HG03097 (cell line): Measurements from ENCODE around the gene RNF34.

Experiments used
- ATAC-seq: cut with Tn5 transposase; IDR thresholded peaks from one replicate; pipeline ENCODE4 v1.9.1; 2021; ENCODE audit not compliant: unreplicated experiment, low FRiP score

The RNF34 gene

GRCh38 chr12:121461048-121461447 lies 61.1 kb downstream of the RNF34 start:
- ATAC-seq, result no peak

DNA sequence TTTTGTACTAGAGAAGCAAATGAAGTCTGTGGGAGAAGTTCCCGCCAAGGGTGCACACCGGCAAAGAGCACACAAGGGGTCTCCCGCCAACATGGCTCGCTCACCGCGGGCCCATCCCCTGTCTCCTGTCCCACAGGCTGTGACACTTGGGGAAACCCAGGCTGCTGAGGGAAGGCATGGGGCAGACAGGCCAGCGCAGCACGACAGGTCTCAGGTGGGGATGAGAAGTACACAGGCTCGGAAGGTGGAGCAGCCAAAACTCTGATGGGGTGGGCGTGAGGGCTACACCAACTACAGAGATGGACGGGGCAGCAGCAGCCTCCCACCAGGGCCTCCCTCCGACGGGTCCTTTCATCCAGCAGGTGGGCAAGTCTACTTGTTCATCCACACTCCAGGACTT lies 64.4 kb downstream of the RNF34 start:
- ATAC-seq, result no peak

DNA sequence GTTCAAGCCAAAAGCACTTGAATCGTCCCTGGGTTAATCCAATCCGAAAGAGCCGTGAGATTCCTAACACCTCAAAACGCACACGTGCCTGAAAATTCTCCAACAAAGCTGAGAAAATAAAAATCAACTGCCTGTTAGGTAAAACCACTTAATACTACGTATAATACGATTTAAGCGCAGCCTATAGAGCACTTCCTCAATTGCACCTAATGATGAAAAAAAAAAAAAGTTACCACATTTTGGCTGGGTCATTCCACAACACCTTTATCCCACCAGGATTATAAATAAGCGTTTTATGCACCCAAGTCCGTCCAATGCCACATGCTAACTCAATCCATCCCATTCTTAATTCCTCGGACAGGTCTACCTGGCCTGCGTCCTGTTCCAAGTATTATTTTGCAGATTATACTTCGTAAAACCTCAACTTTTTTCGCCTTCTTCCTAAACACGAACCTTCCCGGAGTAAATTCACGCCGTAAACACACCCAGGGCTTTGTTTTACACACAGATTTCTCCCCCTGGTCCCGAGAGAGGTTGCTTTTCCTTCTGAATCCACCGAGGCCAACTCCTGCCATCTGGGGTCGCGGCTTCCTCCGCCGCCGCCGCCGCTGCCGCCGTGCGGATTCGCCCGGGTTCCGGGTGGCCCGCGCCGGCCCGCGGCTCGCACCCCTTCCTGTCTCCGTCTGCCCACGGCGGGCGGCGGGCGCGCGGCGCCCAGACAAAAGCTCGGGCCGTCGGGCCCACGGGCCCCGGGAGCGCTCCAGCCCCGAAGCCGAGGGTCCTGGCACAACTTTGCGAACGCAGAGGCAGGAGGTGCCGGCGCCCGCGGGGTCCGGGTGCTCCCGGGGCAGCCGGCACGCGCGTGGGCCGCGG lies 66.2 kb downstream of the RNF34 start:
- ATAC-seq, result peak; percentile 11

- peak; percentile 92 for ATAC-seq
Observed at GRCh38 chr12:121466794-121467637, 67.1 kb downstream of the RNF34 start.

DNA sequence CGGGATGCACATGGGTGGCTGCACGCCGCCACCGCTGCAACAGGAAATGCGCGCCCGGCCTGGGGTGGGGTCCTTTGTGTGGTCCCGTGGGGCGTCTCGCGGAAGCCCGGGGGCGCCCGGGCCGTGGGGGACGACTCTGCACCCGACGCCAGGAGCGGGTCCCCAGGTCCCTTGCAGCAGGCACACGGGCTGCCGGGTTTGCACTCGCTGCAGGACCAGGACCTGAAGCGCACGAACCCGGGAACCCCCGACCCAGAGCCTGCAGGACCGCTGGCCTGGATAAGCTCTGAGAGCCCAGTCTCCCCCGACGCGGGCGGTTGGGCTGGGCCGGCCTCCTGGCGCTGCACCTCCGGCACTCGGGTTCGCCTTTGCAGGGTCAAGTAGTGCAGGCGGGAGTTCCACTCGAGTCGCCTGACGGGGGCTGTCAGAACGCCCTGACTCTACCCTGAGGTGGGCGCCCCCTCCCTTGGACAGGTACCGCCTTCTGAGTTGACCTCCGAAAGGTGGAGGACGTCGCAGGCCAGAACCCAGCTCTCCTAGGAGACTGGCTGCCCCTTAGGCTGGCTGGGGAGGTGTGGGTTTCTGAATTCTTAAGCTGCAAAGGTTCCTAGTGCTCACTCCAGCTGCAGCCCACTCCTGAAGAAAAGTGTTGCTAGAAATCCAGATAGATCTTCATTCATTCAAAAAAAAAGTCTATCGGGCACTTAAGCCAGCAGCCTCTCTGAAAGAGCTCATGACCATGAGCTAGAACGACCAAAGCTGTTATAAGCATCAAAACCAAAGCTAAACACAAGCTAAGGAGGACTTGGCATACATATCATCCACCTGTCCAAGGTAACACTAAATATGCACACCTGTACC lies 68.0 kb downstream of the RNF34 start:
- no peak for ATAC-seq

DNA sequence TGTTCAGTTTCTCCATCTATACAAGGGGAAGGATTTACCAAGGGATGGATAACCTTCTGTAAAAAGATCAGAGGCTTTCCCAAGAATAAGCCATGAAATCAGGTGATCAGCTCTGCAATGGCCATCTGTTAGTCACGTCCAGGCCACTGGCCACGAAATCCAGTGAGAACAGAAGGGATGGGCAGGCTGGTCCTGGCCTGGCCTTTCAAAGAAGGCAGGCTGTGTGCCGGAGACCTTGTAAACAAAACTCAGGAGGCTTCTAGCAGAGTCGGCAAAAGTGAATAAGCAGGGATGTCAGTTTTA lies 68.5 kb downstream of the RNF34 start:
- ATAC-seq, result no peak

DNA sequence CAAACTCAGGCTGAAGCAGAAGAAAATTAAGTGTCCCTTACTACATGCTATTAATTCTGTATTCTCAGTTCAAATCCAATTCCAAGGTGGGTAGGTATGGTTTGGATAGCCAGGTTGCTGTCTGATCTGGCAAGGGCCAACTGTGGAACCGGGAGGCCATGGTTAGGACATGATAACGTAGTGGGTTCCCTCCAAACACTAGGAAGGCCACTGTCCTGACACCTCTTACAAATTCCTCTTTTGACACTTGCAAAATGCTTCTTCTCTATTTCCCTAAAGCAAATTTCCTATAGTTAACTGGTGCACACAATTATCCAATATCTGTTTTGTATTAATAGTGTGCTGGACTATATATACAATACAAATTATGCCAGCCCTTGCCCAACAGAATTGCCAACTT lies 70.8 kb downstream of the RNF34 start:
- no peak for ATAC-seq

DNA sequence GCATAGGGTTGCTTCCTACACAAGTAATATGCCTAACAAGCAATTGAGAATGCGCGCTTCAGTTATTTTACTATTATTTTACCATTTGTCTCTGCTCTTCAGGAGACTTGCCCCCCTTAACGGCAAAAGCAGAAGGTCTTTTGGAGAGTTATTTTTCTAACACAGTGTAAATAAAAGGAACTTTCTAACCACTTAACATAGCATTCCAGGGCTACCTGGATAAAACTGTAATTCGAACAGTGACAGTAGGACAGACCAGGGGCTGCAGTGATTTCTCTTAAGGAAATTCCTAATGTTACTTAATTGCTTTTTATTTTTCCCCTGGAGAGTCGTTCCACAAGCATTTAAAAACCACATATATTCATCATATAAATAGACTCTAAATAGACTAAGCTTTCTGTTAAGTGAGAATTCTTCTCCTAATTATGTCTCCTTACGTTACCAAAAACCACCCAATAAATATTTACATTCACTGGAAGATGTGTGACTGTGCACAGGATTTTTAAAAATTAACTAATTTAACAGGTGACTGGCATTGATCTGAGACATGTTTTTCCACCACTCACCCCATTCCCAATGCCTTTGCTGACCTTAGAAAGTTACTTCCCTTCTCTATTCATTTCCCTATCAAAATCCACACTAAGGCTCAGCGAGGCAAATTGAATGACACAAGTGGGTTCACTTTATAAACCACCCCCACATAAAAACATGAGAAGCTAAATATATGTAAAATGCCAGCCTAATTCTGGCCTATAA lies 72.4 kb downstream of the RNF34 start:
- ATAC-seq, result no peak
